HPDE6-E6E7 (cell line): Measurements from ENCODE around the gene SELENOM.
"Not testable (repeated sequence)": the region's sequence is repeated elsewhere in the genome, so short reads cannot be mapped to it uniquely, and the experiment has no call there.

ENCODE experiments used
- DNase-seq: peaks from one replicate; pipeline ENCODE4 v3.0.0; 2011; ENCODE audit warnings: missing footprints; ENCODE audit errors: extremely low spot score

The SELENOM gene

DNA sequence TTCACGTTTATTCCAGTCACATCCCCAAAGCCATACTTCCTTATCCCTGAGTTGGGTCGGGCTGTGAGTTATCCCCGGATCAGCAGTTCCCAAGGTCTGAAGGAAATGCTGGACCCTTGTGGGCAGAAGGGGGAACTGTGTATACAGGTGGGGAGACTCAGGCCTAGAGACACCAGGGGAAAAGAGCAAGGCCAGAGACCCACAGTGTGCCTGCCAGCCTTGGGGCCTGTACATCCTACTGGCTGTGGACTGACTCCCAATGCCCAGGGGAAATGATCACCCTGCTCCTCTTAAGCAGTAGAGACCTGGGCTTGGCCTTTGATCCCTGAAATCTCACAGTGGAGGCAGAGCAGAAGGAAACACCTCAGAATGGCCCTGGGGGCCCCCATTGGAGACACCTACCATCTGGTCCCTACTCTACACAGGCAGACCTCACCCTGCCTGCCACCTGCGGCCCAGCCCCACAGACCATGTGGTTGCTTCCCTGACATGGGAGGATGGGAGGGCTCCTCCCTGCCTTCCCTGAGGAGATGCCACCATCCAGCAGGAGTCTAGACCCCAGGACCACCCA, 1.3 kb downstream of the SELENOM start:
- DNase-seq, result no peak

DNA sequence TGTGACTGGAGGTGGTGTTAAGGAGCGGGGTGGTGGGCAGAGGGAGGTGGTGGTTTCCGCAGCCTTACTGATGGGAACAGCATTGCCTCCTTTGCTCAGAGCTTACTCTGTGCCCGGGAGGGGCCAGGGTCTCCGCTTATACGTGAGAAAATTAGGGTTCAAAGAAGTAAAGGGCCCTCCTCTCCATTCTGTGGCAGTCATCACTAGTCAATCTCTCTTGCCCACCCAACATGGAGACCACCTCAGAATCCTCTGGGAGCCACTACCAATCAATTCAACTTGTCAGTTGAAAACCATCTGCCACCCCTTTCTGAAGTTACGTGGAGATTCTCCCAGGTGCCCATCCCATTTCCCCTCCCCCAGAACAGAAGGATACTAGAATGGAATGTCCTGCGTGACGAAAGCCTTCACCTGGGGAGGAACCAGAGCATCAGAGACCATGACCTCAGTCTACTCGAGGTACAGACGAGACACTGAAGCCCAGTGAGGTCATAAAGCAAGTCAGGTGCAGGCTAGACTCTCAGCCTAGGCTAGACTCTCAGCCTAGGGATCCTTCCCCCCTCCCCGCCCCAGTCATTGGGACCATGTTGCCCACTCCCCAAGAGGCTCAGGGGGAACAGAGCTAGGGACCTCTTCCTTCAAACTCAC, 2.0 kb downstream of the SELENOM start:
- DNase-seq, result no peak

DNA sequence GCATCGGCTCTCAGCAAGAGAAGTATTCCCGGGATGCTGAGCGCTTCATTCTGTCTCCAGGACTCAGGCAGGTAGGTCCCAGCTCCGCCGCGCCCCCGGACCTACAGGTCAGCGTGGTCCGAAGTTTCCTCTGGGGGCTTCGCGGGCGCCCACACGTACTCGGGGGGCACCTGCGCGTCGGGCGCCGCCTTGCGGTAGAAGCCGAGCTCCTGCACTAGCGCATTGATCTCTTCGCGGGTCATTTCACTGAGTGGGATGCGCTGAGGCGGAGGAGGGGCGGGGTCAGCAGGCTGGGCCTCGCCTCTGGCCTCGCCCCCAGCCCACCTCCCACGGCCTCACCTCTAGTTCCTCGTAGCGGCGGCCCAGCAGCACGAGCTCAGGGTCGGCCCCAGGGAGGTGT, 2.5 kb downstream of the SELENOM start:
- no peak for DNase-seq

DNA sequence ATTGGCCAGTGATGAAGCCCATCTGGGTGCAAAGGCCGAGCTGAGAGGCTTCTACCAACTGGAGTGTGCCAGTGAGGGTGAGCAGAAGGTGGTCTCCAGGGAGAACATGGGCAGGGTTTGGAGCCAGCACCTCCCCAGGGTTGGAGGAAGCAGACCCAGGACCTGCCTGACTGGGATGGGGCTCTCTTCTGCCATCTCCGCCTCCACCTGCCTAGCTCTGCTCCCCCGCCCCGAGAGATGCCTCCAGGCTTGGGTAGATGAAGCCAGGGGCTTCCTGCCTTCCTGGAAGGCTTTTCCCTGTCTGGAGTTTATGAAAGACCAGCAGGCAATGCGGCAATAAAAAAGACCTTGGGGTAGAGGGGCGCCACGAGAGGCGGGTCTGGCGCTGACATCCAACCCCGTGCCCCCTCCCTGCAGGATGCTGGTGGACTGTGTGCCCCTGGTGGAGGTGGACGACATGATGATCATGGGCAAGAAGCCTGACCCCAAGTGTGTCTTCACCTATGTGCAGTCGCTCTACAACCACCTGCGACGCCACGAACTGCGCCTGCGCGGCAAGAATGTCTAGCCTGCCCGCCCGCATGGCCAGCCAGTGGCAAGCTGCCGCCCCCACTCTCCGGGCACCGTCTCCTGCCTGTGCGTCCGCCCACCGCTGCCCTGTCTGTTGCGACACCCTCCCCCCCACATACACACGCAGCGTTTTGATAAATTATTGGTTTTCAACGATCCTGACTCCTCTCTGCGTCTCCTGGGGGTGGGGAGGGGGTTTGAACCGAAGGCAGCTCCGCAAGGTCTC, 3.3 kb downstream of the SELENOM start:
- no peak for DNase-seq

DNA sequence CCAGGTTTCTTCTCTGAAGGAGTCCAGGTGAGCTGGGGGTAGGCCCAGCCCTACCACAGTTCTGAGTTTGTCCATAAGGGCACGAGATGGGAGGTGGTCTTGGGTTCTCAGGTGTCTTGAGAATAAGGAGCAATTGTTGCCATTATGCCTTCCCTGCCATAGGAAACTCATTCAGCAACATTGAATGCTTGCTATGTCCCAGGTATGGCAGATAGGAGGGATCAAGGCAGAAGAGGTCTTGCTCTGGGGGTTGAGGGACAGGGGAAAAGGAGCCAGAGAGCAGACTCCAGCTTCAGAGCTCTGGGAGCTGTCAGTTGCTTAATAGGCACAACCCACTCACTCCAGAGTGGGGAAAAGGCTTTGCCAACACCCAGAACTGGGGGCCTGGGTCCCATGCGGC, 4.3 kb downstream of the SELENOM start:
- DNase-seq, result no peak

DNA sequence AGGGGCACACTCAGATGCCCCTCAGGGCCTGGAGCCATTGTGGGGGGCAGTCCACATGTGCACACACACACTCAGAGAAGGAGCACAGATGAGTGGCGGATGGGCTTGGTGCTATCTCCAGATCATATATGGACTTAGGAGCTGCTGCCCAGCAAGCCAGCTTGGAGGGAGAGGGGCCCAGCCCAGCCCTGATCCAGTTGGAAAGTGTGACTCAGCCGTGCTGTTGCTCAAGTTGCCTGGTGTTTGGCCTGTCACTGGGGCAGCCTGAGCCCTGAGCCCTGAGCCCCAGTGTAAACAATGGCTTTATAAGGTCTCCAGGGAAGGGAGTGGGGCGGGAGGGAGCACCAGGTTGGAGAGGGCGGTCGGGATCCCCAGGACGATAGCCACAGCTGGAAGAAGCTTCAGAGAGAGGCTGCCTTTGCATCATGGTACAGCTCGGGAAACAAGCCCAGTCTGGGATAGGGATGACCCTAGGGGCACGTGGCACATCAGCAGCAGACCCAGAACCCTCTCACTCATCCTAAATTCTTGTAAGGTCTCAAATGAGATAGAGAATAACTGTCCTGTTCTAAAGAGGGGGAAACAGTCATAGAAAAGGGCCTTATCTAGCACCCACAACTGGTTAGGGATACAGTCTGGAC, 4.8 kb downstream of the SELENOM start:
- DNase-seq, result no peak

DNA sequence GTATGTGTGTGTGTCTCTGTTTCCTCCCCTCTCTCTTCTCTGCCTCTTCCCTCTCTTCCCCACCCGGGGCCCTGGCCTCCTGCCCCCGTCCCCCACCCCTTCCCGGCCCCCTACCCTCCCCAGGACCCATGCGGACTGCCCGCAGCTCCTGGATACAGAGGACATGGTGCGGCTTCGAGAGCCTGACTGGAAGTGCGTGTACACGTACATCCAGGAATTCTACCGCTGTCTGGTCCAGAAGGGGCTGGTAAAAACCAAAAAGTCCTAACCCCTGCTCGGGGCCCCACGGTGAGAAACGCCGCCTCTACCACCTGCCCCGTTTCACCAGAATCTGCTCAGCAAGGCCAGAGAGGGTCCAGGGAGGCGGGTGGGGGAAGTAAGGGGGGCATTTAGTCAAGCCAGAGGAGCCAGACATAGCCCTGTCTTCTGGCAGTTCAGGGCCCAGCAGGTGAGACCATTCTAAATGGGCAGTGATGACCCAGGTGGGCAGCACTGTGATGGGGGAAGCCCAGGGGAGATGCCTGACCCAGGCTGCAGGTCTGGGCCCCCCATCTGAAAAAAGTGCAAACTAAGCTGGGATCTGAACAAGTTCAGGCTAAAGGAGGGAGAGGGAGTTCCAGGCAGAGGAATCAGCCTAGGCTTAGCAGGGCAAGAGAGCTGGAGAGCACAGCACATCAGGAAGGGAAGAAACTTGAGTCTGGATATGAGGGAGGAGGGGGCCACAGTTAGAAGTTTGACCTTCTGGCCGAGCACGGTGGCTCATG, 6.4 kb downstream of the SELENOM start:
- no peak for DNase-seq

DNA sequence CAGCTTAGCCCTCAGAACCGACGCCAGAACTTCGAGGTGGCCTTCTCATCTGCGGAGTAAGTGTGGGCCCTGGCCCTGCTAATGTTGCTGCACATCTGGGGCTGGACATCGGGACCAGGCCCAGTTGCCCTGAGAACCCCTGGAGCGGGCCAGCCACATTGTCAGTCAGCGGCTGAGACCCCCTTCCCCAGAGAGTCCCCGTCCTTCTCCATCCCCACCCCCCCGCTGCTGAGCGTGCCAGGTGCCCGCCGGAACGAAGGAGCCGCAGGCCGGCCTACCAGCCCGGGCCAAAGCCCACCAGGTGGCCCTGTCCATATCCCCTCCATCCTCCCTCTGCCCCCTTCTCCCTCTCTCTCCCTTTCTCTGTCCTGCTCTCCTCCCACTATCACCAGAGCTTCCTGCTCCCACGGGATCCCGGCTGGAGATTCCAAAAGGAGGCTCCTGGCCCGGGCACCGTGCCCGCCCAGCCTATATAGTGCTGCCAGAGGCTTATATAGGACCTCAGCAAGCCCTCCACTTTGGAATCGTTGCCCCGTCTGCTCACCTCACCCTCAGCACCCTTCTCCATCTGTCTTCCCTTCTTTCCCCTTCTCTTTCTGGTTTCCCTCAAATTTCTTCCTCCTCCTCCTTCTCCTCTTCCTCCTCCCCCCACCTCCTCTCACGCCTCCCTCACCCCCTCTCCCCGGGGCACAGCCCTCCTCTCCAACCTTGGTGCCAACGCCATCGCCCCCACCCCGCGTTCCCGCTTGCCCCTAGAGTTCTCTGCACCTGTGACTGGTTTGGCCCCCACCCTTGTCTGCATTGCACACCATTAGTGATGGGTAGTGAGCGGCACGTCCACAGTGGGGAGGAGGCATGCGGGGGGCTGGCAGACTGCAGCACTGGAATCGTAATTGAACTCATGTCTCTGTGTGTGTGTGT, 7.3 kb downstream of the SELENOM start:
- DNase-seq, result no peak

DNA sequence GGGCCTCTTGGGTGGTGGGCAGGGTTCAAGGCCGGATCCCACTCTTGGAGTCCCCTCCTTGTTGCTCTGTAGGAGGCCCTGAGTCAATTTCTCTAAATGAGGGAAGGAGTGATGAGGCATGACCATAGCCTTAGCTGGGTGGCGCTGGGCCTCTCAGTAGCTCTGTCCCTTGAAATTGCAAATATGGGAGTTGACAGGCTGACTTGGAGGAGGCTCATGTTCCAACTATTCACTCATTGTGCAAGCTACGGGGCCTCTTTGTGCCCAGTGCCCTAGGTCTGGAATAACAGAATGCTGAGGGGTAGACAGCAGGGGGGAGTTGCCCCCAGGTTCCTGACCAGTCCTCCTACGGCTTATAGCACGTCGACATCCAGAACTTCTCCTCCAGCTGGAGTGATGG, 8.0 kb downstream of the SELENOM start:
- DNase-seq, result no peak

DNA sequence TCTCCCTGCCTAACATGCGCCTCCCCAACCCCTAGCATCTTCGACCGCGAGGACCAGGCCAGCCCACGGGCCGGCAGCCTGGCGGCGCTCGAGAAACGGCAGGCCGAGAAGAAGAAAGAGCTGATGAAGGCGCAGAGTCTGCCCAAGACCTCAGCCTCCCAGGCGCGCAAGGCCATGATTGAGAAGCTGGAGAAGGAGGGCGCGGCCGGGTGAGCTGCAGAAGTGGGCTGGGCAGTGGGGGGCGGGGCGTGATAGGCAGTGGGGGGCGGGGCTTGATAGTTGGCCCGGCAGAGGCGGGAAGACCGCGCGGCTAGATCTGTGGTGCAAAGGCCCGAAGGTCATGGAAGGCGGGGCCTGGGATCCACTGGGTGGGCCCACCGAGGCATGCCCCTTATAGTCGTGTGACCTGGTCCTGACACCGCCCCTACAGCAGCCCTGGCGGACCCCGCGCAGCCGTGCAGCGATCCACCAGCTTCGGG, 8.7 kb downstream of the SELENOM start:
- no peak for DNase-seq

DNA sequence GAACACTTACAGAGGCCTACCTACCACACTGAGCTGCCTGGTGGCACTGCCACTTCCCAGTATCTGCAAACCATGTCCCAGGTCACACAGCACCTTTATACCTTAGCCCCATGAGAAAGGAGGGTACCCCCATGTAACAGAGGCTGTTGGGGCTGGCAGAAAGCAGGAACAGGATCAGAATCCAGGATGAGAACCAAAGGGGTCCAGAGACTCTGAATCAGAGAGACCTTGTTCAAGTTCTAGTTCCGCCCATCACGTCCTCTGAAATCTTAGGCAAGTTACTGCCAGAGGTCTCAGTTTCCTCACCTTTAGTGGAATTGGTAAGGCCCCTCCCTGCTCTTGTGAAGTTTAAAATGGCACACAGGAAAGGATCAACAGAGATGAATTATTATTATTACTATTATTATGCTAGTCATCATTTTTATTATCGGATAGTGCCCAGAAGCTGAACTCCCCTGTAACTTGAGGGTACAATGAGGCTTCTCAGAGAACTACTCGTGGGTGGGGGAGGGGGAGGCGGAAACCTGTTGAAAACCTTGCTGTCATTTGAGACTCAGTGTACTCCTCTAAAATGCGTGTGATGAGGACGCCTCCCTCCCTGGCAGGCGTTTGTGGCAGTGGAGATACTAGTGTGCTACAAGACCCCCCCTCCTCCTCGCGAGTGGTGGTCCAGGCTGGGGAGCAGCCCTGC, 9.3 kb downstream of the SELENOM start:
- no peak for DNase-seq

DNA sequence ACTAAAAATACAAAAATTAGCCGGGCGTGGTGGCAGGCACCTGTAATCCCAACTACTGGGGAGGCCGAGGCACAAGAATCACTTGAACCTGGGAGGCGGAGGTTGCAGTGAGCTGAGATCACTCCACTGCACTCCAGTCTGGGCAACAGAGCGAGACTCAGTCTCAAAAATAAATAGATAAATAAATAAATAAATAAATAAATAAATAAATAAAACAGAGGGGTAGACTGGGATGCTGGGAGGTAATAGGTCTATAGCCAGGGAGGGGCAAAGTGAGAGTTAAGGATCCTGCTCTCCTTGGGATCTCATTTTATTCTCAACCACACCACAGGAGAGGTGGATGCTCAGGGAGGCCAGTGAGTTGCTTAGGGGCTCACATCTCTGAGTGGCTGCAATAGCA, 9.8 kb downstream of the SELENOM start:
- not testable (repeated sequence) for DNase-seq

DNA sequence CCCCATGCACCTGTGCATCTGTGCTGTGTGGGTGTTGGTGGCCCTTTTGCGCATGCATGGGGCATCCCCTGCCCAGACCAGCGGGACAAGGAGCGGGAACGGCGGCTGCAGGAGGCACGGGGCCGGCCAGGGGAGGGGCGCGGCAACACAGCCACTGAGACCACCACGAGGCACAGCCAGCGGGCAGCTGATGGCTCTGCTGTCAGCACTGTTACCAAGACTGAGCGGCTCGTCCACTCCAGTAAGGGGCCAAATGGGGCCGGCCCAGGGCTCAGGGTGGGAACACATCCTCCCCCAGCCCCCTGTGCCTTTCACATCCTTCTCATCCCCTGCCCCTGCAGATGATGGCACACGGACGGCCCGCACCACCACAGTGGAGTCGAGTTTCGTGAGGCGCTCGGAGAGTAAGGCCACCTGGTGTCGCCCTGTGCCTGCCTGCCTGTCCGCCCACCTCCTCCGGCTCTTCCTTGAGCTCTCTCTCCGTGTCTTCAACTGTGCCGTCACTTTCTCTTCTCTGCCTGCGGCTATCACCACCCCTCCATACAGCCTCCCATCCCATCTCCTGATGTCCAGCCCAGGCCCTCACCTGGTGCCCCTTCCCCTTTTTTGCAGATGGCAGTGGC, 10.6 kb downstream of the SELENOM start:
- no peak for DNase-seq

DNA sequence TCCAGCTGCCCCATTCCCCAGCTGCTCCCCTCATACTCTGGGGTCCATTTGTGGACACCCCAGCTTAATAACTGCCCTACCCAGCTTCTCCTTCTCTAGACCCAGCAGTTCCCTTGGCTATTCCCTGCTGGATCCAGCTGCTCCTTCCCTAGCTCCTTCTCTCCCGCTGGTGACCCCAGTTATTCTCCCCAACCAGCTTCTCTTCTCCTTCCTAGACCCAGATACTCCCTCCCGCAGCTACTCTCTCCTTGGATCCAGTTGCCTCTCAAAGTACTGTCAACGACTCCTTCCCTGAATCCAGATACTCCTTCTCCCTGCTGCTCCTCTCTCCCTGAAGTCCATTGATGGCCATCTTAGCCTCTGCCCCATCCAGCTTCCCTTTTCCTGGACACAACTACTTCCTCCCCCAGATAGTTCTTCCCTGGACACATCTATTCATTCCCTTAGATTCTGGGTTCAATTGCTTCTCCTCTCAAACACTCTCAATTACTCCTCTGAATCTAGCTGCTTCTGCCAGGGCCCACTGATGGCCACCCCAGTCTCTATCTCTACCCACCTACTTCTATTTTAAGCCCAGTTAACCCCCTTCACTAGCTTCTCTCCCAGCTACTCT, 11.6 kb downstream of the SELENOM start:
- no peak for DNase-seq

DNA sequence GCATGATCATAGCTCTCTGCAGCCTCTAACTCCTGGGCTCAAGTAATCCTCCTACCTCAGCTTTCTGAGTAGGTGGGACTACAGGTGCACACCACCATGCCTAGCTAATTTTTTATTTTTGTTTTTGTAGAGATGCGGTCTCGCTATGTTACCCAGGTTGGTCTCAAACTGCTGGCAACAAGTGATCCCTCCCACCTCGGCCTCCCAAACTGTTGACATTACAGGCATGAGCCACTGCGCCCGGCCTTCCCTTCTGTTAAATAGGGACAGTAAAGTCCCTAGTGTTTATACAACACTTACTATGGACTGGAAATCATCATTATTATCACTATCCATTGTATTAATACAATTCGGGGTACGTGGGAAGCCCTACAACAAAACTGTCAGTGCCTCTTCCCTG, 12.6 kb downstream of the SELENOM start:
- DNase-seq, result no peak

DNA sequence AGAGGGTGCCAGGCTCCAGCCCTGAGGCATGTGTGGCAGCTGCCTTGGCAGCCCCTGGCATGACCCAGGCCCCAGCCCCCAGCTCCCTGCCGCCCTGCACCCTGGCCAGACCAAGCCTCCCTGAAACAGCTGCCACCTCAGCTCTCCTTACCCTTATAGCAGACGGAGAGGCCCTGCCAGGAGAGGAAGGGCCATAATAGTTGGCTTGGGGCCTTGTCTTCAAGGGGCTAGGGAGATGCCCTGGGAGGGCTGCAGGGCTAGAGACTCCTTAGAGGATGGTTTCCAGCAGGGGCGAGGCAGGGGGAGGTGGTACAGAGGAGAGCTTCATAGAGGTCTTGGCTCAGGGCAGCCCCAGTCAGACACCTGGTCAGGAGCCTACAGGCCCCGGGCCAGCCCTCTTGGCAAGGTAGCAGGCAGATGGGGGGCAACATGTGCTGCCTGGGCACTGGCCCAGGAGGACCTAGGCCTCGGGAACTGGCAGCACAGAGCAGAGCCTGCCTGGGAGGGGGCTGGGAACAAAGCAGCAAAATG, 13.3 kb downstream of the SELENOM start:
- no peak for DNase-seq

DNA sequence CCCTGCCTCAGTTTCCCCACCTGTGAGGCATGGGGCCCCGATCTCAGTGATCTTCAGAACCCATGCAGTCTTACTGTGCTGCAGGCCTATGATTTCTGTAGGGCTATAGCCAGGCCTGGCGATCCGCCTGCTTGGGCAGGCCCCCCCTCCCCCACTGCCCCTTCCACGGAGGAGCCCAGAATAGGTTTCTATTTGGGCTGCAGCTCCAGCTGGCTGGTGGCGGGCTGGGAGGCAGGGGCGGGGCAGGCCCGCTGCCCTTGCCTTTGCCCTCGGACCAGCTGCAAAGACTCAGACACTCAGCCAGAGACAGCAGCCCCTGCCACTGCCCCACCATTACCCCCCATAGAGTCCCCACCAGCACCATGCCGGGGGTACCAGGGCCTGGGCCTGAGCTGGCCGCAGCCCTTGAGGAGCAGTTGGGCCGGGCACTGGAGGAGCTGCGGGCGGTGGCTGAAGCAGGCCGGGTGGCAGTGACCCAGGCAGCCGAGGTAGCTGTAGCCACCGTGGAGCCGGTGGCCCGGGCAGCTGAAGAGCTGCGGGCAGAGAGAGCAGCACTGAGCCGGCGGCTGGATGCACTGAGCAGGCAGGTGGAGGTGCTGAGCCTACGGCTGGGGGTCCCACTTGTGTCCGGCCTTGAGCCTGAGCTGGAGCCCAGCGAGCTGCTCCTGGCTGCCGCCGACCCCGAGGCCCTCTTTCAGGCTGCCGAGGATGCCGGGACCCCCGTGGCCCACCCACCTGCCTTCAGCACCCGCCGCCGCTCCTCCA, 14.1 kb downstream of the SELENOM start:
- DNase-seq, result no peak

DNA sequence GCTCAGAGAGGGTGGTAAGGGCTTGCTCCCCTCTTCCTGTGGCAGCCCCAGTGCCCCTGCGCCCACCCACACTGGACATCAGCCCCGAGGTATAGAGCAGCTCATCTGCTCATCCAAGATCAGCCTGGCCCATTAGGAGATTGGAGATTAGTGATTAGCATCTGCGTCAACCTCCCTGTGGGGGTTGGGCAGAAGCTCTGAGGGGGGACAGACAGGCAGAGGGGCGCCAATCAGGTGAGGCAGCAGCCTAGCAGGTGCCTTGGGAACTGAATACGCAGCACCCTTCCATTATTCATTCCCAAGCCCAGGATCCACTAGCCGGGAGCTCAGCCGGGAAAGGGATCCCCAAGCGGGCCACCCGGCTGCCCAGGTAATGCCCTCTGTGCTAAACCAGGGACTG, 15.2 kb downstream of the SELENOM start:
- DNase-seq, result no peak
